GM12891 (cell line): ENCODE results near the gene TBC1D10B.

Source experiments
- POLR2A ChIP-seq: IDR thresholded peaks from 2 replicates; pipeline ENCODE4 v1.6.1; 2011; ENCODE audit warnings: low read depth, low read length, control low read depth
- POLR2AphosphoS5 ChIP-seq: IDR thresholded peaks from 2 replicates; pipeline ENCODE4 v1.6.1; 2011; ENCODE audit warnings: low read depth, low read length, control low read depth
- POU2F2 ChIP-seq: IDR thresholded peaks from 2 replicates; pipeline ENCODE4 v1.6.1; 2011; ENCODE audit warnings: low read depth, mild to moderate bottlenecking, control low read depth, low read length, moderate library complexity
- SPI1 ChIP-seq: IDR thresholded peaks from 2 replicates; pipeline ENCODE4 v1.6.1; 2011; ENCODE audit warnings: low read depth, low read length, control low read depth
- TAF1 ChIP-seq: IDR thresholded peaks from 2 replicates; pipeline ENCODE4 v1.6.1; 2011; ENCODE audit warnings: low read depth, low read length, control low read depth

DNA sequence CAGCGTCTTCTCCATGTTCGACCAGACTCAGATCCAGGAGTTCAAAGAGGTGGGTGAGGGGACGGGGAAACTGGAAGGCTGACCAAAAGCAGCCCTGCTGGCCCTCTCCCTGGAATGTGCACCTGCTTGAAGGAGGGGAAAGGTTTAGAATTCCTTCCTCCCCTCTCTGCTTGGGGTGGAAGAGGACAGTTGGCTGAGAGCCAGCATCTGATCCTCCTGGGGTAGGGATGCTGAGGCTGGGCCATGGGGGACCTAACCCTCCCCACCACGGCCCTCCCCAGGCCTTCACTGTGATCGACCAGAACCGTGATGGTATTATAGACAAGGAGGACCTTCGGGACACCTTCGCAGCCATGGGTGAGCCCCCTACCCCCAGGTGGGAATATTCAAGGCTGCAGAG, 5.6 kb upstream of the TBC1D10B start:
- TF ChIP-seq POLR2AphosphoS5 (no peak), POLR2A (no peak), TAF1 (no peak), SPI1 (no peak), POU2F2 (no peak)
